HG02763 (cell line): ENCODE measurements around the gene PTPRN2.

Source experiments
- ATAC-seq: cut with Tn5 transposase; IDR thresholded peaks from one replicate; pipeline ENCODE4 v1.9.1; 2021; ENCODE audit warnings: mild to moderate bottlenecking, moderate library complexity; ENCODE audit not compliant: unreplicated experiment

The PTPRN2 gene

GRCh38 chr7:158289761-158290523, 297.7 kb downstream of the PTPRN2 start:
- no peak for ATAC-seq

GRCh38 chr7:158289231-158289630, 298.4 kb downstream of the PTPRN2 start:
- ATAC-seq = no peak

GRCh38 chr7:158286210-158286609, 301.4 kb downstream of the PTPRN2 start:
- ATAC-seq = no peak

GRCh38 chr7:158285383-158285770, 302.2 kb downstream of the PTPRN2 start:
- no peak for ATAC-seq

- no peak for ATAC-seq
These were observed 302.8 kb downstream of the PTPRN2 start for GRCh38 chr7:158284617-158285382.

GRCh38 chr7:158284121-158284520, 303.5 kb downstream of the PTPRN2 start:
- ATAC-seq = no peak

- no peak for ATAC-seq
These were observed 304.3 kb downstream of the PTPRN2 start for GRCh38 chr7:158283016-158283974.

GRCh38 chr7:158282461-158283001, 305.1 kb downstream of the PTPRN2 start:
- ATAC-seq = no peak

- ATAC-seq = no peak
These were observed 306.2 kb downstream of the PTPRN2 start for GRCh38 chr7:158281441-158281840.

GRCh38 chr7:158280448-158281144, 307.0 kb downstream of the PTPRN2 start:
- ATAC-seq = no peak

GRCh38 chr7:158279539-158280447, 307.8 kb downstream of the PTPRN2 start:
- no peak for ATAC-seq

- no peak for ATAC-seq
These were observed 308.8 kb downstream of the PTPRN2 start for GRCh38 chr7:158278745-158279320.

GRCh38 chr7:158277219-158278141, 310.1 kb downstream of the PTPRN2 start:
- no peak for ATAC-seq

- no peak for ATAC-seq
These were observed 311.0 kb downstream of the PTPRN2 start for GRCh38 chr7:158276414-158277218.

GRCh38 chr7:158275711-158276413, 311.8 kb downstream of the PTPRN2 start:
- ATAC-seq = no peak

- no peak for ATAC-seq
These were observed 312.6 kb downstream of the PTPRN2 start for GRCh38 chr7:158274996-158275395.
